ENCODE results near the gene PRPF19.
A peak's percentile ranks its signal among the peaks of the same experiment; 100 is the strongest.

The PRPF19 gene

DNA sequence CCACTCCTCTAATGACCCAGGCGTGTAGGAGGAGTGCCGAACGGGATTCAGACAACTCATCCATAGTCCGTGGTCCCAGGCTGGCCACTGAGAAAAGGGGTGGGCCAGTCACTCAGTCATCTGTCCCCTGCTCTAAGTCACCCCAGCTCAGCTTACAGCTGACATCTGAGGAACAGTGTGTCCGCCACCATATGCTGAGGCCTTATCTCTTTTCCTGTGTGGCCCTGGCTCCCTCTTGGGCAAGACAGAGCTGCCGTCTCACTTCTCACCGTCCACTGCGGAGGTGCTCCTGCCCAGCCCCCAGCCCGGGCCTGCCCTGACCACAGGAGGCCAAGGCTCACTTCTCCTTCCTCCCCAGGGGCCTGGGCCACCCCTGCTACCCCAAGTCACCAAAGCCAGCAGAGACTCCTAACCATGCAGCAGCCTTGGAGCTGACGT is 57.7 kb downstream of the PRPF19 start:
- H3K27ac Mint-ChIP-seq = no peak overlapping the region

DNA sequence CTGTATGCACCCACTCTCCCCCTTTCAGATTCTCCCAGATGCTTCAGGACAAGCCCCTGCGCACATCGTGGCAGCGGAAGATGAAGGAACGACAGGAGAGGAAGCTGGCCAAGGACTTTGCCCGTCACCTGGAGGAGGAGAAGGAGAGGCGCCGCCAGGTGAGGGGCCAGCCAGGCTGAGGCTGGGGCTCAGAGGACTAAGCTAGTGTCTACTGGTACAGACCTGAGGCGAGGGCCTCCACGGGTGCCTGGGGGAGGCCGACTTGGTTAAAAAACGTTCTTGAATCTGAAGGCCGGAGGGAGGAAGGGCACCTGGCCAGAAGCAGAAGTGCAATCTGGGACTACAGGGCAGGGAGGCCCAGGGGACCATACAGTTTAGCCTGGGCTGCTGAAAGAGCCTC is 58.5 kb downstream of the PRPF19 start:
- no peak for DNase-seq
- no peaks in the 10 kb centered on the region for H3K9me3 Mint-ChIP-seq
- H3K36me3 Mint-ChIP-seq (ENCODE audit: insufficient read depth) = peaks cover 32% of the 10 kb centered on the region
- no peak overlapping the region for H3K27ac Mint-ChIP-seq
- ATAC-seq (replicated peaks) = no peak
- H3K27me3 Mint-ChIP-seq = no peaks in the 10 kb centered on the region
- no peak overlapping the region for H3K4me3 Mint-ChIP-seq
- peaks cover 25 to 27% of the 10 kb centered on the region in 2 donors for H3K4me1 Mint-ChIP-seq (ENCODE audit: low read depth in 2 of 2)

More for the DNA sequence above, 57.7 kb downstream of the PRPF19 start:
- ATAC-seq (replicated peaks) = no peak
- H3K4me1 Mint-ChIP-seq (ENCODE audit: low read depth in 2 of 2) = peaks cover 18% of the 10 kb centered on the region in 2 donors
- peaks cover 31% of the 10 kb centered on the region for H3K36me3 Mint-ChIP-seq (ENCODE audit: insufficient read depth)
- H3K4me3 Mint-ChIP-seq = no peak overlapping the region
- no peaks in the 10 kb centered on the region for H3K27me3 Mint-ChIP-seq
- H3K9me3 Mint-ChIP-seq = no peaks in the 10 kb centered on the region
- no peak for DNase-seq

DNA sequence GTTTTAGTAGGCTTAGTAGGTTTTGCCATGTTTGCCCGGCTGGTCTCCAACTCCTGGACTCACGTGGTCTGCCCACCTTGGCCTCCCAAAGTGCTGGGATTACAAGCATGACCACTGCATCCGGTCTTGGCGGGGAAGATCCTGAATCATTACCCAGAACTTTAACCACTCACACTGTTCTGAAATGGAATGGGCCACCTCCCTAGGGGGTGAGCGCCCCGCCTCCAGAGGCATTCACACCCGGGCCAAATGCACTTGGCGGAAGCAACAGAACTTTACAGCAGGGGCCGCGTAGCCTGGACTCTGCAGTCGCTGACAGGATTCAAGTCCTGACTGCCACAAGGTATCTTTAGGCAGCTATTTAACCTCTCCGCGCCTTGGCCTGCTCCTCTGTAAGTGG is 59.1 kb downstream of the PRPF19 start:
- H3K4me1 Mint-ChIP-seq (ENCODE audit: low read depth in 2 of 2) = peaks cover 31 to 32% of the 10 kb centered on the region in 2 donors
- H3K27ac Mint-ChIP-seq = peak overlapping the region in 1 of 2 donors; percentile 77
- H3K4me3 Mint-ChIP-seq = no peak overlapping the region
- no peak for DNase-seq
- no peaks in the 10 kb centered on the region for H3K27me3 Mint-ChIP-seq
- no peaks in the 10 kb centered on the region for H3K9me3 Mint-ChIP-seq
- ATAC-seq (replicated peaks) = no peak
- H3K36me3 Mint-ChIP-seq (ENCODE audit: insufficient read depth) = peaks cover 34% of the 10 kb centered on the region

- DNase-seq (no peak), ATAC-seq (replicated peaks) (no peak)
- Mint-ChIP-seq H3K27ac (peak overlapping the region; percentile 65 to 96), H3K27me3 (no peaks in the 10 kb centered on the region), H3K4me1 (ENCODE audit: low read depth in 2 of 2) (peaks cover 45% of the 10 kb centered on the region in 2 donors), H3K4me3 (no peak overlapping the region), H3K36me3 (ENCODE audit: insufficient read depth) (peaks cover 42% of the 10 kb centered on the region), H3K9me3 (peaks cover 0 to 3% of the 10 kb centered on the region in 2 donors)
Measured at GRCh38 chr11:60845338-60845737, 61.0 kb downstream of the PRPF19 start.

DNA sequence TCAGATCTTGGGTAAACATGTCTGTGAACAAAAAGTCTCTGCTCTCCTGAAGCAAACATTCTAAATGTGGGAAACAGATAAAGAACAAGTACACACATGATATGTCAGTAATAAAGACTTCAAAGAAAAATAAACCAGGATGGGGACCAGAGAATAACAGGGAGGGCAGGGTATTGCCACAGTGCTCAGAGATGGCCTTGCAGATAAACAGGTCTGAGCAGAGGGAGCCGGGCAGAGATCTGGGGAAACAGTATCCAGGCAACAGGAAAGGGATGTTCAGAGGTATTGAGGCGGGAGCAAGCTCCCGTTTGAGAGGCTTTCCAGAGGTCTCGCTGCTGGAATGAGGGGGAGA is 61.5 kb downstream of the PRPF19 start:
- Mint-ChIP-seq H3K27me3 (no peaks in the 10 kb centered on the region), H3K9me3 (peaks cover 0 to 3% of the 10 kb centered on the region in 2 donors), H3K27ac (peak overlapping the region; percentile 65 to 96), H3K4me1 (ENCODE audit: low read depth in 2 of 2) (peaks cover 45% of the 10 kb centered on the region in 2 donors), H3K36me3 (ENCODE audit: insufficient read depth) (peaks cover 38% of the 10 kb centered on the region), H3K4me3 (peak overlapping the region; percentile 88 to 90)
- no peak for ATAC-seq (replicated peaks)
- no peak for DNase-seq

- Mint-ChIP-seq H3K4me3 (peak overlapping the region; percentile 88 to 90), H3K36me3 (ENCODE audit: insufficient read depth) (peaks cover 34% of the 10 kb centered on the region), H3K9me3 (peaks cover 0 to 3% of the 10 kb centered on the region in 2 donors), H3K27ac (peak overlapping the region; percentile 65 to 96), H3K27me3 (no peaks in the 10 kb centered on the region), H3K4me1 (ENCODE audit: low read depth in 2 of 2) (peaks cover 45% of the 10 kb centered on the region in 2 donors)
- ATAC-seq (replicated peaks) (no peak), DNase-seq (no peak)
Measured at GRCh38 chr11:60844045-60844869, 62.1 kb downstream of the PRPF19 start.

DNA sequence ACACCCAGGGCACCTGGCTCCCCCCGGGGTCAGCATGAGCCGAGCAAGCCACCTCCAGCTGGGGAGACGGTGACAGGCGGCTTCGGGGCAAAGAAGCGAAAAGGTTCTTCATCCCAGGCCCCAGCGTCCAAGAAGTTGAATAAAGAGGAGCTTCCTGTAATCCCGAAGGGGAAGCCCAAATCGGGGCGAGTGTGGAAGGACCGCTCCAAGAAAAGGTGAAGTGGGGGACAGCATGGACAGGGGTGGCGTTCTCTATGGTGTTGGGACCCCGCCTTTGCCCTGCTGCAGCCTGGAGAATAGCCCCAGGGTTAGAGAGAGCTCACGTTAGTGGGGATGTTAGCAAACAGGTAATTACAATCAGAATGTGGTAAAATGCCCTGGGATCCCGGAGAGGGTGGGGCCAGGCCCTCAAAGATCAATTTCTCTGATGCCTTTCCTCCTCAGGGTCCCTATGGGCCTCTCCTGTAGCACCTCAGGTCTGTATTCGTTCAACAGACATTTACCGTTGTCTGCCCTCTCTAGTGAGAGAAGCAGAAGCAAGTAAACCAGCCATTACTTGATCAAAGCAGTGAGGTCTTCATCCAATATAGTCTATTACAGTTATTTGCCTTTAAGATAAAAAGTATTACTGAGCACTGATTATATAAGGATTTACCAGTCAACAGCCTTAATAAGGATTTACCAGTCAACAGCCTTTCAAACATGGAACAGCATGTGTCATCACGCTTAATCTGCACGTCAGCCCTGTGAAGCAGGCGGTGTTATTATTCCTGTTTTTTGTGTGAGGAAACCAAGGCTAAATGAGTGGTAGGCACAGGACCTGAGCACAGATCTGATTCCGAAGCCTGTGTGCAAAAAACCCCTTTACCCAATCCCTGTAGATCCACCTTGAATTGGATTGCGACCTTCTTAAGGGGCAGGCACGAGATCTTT is 63.5 kb downstream of the PRPF19 start:
- DNase-seq (peak in 1 of 3 experiments; percentile 6), ATAC-seq (replicated peaks) (no peak)
- Mint-ChIP-seq H3K36me3 (ENCODE audit: insufficient read depth) (peaks cover 30% of the 10 kb centered on the region), H3K27me3 (no peaks in the 10 kb centered on the region), H3K4me3 (peak overlapping the region; percentile 88 to 90), H3K4me1 (ENCODE audit: low read depth in 2 of 2) (peaks cover 44 to 45% of the 10 kb centered on the region in 2 donors), H3K27ac (peak overlapping the region; percentile 89 to 96), H3K9me3 (peaks cover 0 to 3% of the 10 kb centered on the region in 2 donors)

- Mint-ChIP-seq H3K4me1 (ENCODE audit: low read depth in 2 of 2) (peaks cover 44 to 45% of the 10 kb centered on the region in 2 donors), H3K9me3 (peaks cover 0 to 3% of the 10 kb centered on the region in 2 donors), H3K27me3 (peaks cover 0 to 6% of the 10 kb centered on the region in 2 donors), H3K27ac (peak within 1 kb of the TSS; percentile 89 to 96), H3K36me3 (ENCODE audit: insufficient read depth) (peaks cover 30% of the 10 kb centered on the region), H3K4me3 (peak within 1 kb of the TSS; percentile 88 to 90)
- ATAC-seq (replicated peaks) = peak; percentile 97
- peak; percentile 99 to 100 (median 100) for DNase-seq
Measured at GRCh38 chr11:60841797-60842667, 64.4 kb downstream of the PRPF19 start, which contains the start of gene CCDC86. CCDC86 (plus strand) TSS chr11:60842113; CDS start chr11:60842125, 12 bp downstream.

All from effector memory CD8-positive, alpha-beta T cell (primary cell).